ENCODE data around the gene RELN.

Gene RELN

GRCh38 chr7:103870664-103871063 lies 118.8 kb downstream of the RELN start:
- POLR2A ChIA-PET = no interaction called here
- TF ChIP-seq L3MBTL2 (conservative IDR thresholded peaks at IDR 0.05) (no peak), BHLHE40 (IDR thresholded peaks at IDR 0.05; ENCODE audit: borderline replicate concordance) (no peak), FOXA1 (IDR thresholded peaks at IDR 0.05) (no peak), ELF4 (IDR thresholded peaks at IDR 0.05) (no peak)
- DNase-seq (ENCODE audit: extremely low spot score) = no peak

GRCh38 chr7:103867874-103868273 lies 121.6 kb downstream of the RELN start:
- ChIA-PET CTCF (no interaction called here), POLR2A (no interaction called here)
- no peak for TF ChIP-seq L3MBTL2 (conservative IDR thresholded peaks at IDR 0.05)
- no peak for DNase-seq (ENCODE audit: extremely low spot score)

More at GRCh38 chr7:103870664-103871063, 118.8 kb downstream of the RELN start:
- CTCF ChIA-PET = no interaction called here

- ChIA-PET CTCF (no interaction called here), POLR2A (no interaction called here)
- no peak for DNase-seq (ENCODE audit: extremely low spot score)
- TF ChIP-seq TARDBP (IDR thresholded peaks at IDR 0.05) (no peak), HDGF (IDR thresholded peaks at IDR 0.05; ENCODE audit: borderline replicate concordance) (no peak), LEF1 (IDR thresholded peaks at IDR 0.05; ENCODE audit: borderline replicate concordance) (no peak), SP1 (IDR thresholded peaks at IDR 0.05) (no peak), BHLHE40 (IDR thresholded peaks at IDR 0.05; ENCODE audit: borderline replicate concordance) (no peak), ELF4 (IDR thresholded peaks at IDR 0.05) (no peak), ZNF384 (IDR thresholded peaks at IDR 0.05) (no peak), FOXM1 (IDR thresholded peaks at IDR 0.05; ENCODE audit: borderline replicate concordance) (no peak), L3MBTL2 (conservative IDR thresholded peaks at IDR 0.05) (no peak), FOXA1 (IDR thresholded peaks at IDR 0.05) (no peak), CTBP1 (IDR thresholded peaks at IDR 0.05; ENCODE audit: borderline replicate concordance) (no peak), NFRKB (IDR thresholded peaks at IDR 0.05) (no peak), SUZ12 (IDR thresholded peaks at IDR 0.05) (no peak), ARNT (IDR thresholded peaks at IDR 0.05) (no peak)
Observed at GRCh38 chr7:103866919-103867318, 122.5 kb downstream of the RELN start.

GRCh38 chr7:103865442-103865841 lies 124.0 kb downstream of the RELN start:
- TF ChIP-seq FOXK2 (IDR thresholded peaks at IDR 0.05) (no peak), FOXM1 (IDR thresholded peaks at IDR 0.05; ENCODE audit: borderline replicate concordance) (no peak), TARDBP (IDR thresholded peaks at IDR 0.05) (no peak), ARNT (IDR thresholded peaks at IDR 0.05) (no peak)
- DNase-seq (ENCODE audit: extremely low spot score) = no peak
- POLR2A ChIA-PET = no interaction called here
- CTCF ChIA-PET = no interaction called here

GRCh38 chr7:103862302-103863035 lies 127.0 kb downstream of the RELN start:
- ChIA-PET POLR2A (no interaction called here), CTCF (no interaction called here)
- TF ChIP-seq CTBP1 (IDR thresholded peaks at IDR 0.05; ENCODE audit: borderline replicate concordance) (no peak), FOXA1 (IDR thresholded peaks at IDR 0.05) (no peak), FOXK2 (IDR thresholded peaks at IDR 0.05) (no peak), HDGF (IDR thresholded peaks at IDR 0.05; ENCODE audit: borderline replicate concordance) (no peak), PKNOX1 (IDR thresholded peaks at IDR 0.05) (no peak), FOXM1 (IDR thresholded peaks at IDR 0.05; ENCODE audit: borderline replicate concordance) (no peak), SP1 (IDR thresholded peaks at IDR 0.05) (no peak), ZNF384 (IDR thresholded peaks at IDR 0.05) (no peak), LEF1 (IDR thresholded peaks at IDR 0.05; ENCODE audit: borderline replicate concordance) (no peak), NFRKB (IDR thresholded peaks at IDR 0.05) (no peak), L3MBTL2 (conservative IDR thresholded peaks at IDR 0.05) (no peak)
- no peak for DNase-seq (ENCODE audit: extremely low spot score)

GRCh38 chr7:103859709-103860108 lies 129.7 kb downstream of the RELN start:
- no peak for DNase-seq (ENCODE audit: extremely low spot score)
- no peak for TF ChIP-seq NFRKB (IDR thresholded peaks at IDR 0.05)
- TF ChIP-seq FOXA1 (IDR thresholded peaks at IDR 0.05) = no peak
- TF ChIP-seq PKNOX1 (IDR thresholded peaks at IDR 0.05) = no peak
- no peak for TF ChIP-seq ELF4 (IDR thresholded peaks at IDR 0.05)
- no peak for TF ChIP-seq ZNF384 (IDR thresholded peaks at IDR 0.05)
- TF ChIP-seq SUZ12 (IDR thresholded peaks at IDR 0.05) = no peak
- TF ChIP-seq LEF1 (IDR thresholded peaks at IDR 0.05; ENCODE audit: borderline replicate concordance) = no peak
- TF ChIP-seq CTBP1 (IDR thresholded peaks at IDR 0.05; ENCODE audit: borderline replicate concordance) = no peak
- no peak for TF ChIP-seq L3MBTL2 (conservative IDR thresholded peaks at IDR 0.05)
- POLR2A ChIA-PET = no interaction called here
- CTCF ChIA-PET = no interaction called here

- no peak for DNase-seq (ENCODE audit: extremely low spot score)
- CTCF ChIA-PET = no interaction called here
- POLR2A ChIA-PET = no interaction called here
Observed at GRCh38 chr7:103857435-103857834, 132.0 kb downstream of the RELN start.

More at GRCh38 chr7:103857435-103857834, 132.0 kb downstream of the RELN start:
- TF ChIP-seq ZNF384 (IDR thresholded peaks at IDR 0.05) = no peak
- 0 out of 2 replicates have a peak, but pooled peaks have one; percentile 3 for TF ChIP-seq PKNOX1 (IDR thresholded peaks at IDR 0.05)

Measured in HEK293T (cell line).